ENCODE data around the gene RAB11FIP3.
A peak's percentile ranks its signal among the peaks of the same experiment; 100 is the strongest.

Gene RAB11FIP3

DNA sequence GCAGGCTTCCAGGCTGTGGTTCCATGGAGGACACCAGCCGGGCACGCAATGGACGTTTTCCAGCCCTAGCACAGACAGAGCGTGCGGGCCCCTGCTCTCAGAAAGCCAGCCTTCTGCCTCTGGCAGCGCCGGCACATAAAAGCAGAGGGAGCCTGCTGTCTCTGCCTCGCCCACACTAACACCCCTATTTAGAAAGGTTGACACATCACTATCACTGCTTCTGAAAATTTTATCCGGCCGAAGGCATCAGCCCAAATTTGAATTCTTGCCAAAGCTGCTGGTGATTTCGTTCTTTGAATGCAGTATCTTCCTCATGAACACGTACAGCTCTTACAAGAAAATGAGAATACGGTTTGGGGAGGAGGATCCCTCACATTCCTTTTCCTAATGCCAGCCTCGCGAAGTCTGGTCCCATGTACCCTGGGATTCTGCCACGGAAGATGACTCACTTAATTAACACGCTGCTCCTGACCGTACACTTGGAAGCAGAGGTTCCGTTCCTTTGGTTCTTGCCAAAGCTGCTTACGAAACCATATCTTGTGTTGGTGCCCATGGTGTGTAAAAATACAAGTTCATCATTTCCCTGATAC, 1.3 kb upstream of the RAB11FIP3 start:
- TF ChIP-seq, protein P1, sequence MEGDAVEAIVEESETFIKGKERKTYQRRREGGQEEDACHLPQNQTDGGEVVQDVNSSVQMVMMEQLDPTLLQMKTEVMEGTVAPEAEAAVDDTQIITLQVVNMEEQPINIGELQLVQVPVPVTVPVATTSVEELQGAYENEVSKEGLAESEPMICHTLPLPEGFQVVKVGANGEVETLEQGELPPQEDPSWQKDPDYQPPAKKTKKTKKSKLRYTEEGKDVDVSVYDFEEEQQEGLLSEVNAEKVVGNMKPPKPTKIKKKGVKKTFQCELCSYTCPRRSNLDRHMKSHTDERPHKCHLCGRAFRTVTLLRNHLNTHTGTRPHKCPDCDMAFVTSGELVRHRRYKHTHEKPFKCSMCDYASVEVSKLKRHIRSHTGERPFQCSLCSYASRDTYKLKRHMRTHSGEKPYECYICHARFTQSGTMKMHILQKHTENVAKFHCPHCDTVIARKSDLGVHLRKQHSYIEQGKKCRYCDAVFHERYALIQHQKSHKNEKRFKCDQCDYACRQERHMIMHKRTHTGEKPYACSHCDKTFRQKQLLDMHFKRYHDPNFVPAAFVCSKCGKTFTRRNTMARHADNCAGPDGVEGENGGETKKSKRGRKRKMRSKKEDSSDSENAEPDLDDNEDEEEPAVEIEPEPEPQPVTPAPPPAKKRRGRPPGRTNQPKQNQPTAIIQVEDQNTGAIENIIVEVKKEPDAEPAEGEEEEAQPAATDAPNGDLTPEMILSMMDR (conservative IDR thresholded peaks at IDR 0.05), result no peak
- no peak for TF ChIP-seq ZFX (IDR thresholded peaks at IDR 0.05)
- peak overlapping the region; percentile 65 for H3K27ac ChIP-seq

DNA sequence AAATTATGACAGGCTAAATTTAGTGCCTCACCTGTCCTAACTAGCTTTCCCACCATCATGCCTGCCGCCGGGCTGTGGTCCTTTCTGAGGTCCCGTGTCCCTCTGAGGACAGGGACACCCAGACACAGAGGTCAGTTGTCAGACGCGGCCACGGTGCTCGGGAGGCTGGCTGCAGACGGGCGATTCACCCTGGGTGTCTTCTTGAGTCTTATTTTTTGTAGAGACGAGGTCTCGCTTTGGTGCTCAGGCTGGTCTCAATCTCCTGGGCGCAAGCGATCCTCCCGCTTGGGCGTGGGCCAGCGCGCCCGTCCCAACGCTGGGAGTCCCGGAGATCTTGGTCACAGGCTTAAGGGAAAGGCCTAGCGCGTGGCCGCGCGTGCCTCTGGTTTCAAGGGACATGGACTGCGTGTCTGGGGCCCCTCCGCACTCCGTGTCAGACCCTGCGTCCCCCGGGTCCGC, 797 bp upstream of the RAB11FIP3 start:
- TF ChIP-seq ZFX (IDR thresholded peaks at IDR 0.05), result peak; percentile 43; the same call in 1 of the 2 replicates
- TF ChIP-seq, protein P1 (conservative IDR thresholded peaks at IDR 0.05), result no peak
- H3K27ac ChIP-seq, result peak overlapping the region; percentile 65

DNA sequence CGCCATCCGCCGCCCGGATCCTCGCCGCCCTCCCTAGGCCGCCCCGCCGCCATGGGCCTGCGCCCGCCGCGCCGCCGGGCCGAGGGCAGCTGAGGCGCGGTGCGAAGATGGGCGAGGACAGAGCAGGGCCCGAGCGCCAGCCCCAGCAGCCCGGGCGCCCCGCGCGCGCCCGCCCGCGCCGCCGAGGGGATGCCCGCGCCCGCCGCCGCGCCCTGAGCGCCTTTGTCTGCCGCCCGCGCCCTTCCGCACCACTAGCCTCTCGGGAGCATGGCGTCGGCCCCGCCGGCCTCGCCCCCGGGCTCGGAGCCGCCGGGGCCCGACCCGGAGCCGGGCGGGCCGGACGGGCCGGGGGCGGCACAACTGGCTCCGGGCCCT, 278 bp downstream of the RAB11FIP3 start:
- peak overlapping the region; percentile 65 for H3K27ac ChIP-seq

DNA sequence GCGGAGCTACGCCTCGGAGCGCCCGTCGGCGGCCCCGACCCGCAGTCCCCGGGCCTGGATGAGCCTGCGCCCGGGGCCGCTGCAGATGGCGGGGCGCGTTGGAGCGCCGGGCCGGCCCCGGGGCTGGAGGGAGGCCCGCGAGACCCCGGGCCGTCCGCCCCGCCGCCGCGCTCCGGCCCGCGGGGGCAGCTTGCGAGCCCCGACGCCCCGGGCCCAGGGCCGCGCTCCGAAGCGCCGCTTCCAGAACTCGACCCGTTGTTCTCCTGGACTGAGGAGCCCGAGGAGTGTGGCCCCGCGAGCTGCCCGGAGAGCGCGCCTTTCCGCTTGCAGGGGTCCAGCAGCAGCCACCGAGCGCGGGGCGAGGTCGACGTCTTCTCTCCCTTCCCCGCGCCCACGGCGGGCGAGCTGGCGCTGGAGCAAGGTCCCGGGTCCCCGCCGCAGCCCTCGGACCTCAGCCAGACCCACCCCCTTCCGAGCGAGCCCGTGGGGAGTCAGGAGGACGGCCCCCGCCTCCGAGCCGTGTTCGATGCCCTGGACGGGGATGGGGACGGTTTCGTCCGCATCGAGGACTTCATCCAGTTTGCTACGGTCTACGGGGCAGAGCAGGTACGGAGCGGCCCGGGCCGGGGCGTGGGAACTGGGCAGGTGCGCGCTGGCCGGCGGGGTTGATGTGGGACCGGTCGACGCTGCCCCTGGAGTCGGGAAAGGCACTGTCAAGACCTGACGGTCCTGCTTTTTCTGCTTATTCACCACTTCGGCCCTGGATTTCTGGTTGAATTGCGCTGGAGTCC, 861 bp downstream of the RAB11FIP3 start:
- TF ChIP-seq, protein P1 (conservative IDR thresholded peaks at IDR 0.05), result no peak
- TF ChIP-seq ZFX (IDR thresholded peaks at IDR 0.05), result no peak

More for the DNA sequence above, 278 bp downstream of the RAB11FIP3 start:
- peak; percentile 72 for TF ChIP-seq ZFX (IDR thresholded peaks at IDR 0.05)
- TF ChIP-seq, protein P1 (conservative IDR thresholded peaks at IDR 0.05), result no peak

DNA sequence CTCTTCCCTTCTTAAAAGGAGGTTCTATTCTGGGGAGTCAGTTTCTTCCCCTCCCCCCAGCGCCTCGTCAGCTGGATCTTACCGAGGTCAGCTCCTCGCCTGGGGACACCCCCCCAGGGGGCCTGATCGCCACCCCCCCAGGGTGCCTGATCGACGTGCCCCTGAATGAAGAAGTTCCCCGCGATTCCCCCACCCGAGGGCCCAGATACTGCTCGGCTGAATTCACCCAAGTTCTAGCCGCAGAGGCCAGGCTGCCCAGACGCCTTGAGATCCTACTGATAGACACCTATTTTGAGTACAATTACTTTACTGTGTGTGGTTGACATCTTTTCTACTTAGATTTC, 1.4 kb downstream of the RAB11FIP3 start:
- no peak overlapping the region; the same call in 1 of the 2 replicates for H3K27ac ChIP-seq
- TF ChIP-seq ZFX (IDR thresholded peaks at IDR 0.05), result no peak
- TF ChIP-seq, protein P1 (conservative IDR thresholded peaks at IDR 0.05), result no peak

More for the DNA sequence above, 861 bp downstream of the RAB11FIP3 start:
- peak overlapping the region; percentile 65 for H3K27ac ChIP-seq

DNA sequence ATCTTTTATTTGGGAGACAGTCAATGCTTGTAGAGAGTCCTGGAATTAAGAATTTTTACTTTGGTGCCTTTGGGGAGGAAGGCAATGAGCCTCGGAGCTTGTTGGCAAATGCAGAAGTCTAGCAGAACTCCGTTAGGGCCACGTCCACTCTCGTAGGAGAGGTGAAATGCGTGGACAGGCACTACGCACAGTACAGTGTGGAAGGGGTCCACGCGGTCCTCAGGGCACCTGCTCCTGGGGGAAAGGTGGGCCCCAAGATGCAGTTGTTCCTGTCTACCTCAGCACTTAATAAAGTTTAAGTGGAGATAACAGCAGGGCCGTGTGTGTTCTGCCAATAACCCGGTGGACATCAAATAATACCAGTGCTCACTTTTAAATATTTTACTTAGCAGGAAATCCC, 1.8 kb downstream of the RAB11FIP3 start:
- TF ChIP-seq, protein P1 (conservative IDR thresholded peaks at IDR 0.05), result no peak
- no peak for TF ChIP-seq ZFX (IDR thresholded peaks at IDR 0.05)

DNA sequence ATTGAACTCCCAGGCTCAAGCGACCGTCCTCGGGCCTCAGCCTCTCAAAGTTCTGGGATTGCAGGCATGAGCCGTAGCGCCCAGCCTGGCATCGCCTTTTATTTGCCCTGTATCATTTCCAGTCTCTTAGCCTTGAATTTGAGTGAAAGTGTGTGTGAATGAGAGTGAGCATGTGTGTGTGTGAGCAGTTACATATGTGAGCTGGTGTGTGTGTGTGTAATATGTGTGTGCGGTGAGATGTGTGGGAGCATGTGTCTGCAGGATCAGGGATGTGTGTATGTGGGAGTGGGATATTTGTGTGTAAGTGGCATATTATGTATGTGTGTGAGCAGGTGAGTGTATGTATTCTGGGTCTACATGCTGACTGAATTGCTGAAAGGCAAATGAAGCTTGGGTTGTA, 5.5 kb downstream of the RAB11FIP3 start:
- no peak for TF ChIP-seq ZFX (IDR thresholded peaks at IDR 0.05)
- TF ChIP-seq, protein P1 (conservative IDR thresholded peaks at IDR 0.05), result no peak
- no peak overlapping the region for H3K27ac ChIP-seq

More for the DNA sequence above, 1.8 kb downstream of the RAB11FIP3 start:
- no peak overlapping the region for H3K27ac ChIP-seq

Data from C4-2B (cell line).